HEK293 (cell line): ENCODE results near the gene RFX4.
A peak's percentile ranks its signal among the peaks of the same experiment; 100 is the strongest.

Experiments used
- CTCF ChIA-PET: fragments of 350-600 bp; formaldehyde crosslinking; extraction: SDS; loops from one replicate; lab custom pipeline; 2021; ENCODE audit warnings: antibody characterized with exemption; lab: Yijun Ruan, JAX
- POLR2A ChIA-PET: fragments of 300-600 bp; formaldehyde crosslinking; extraction: SDS; loops from one replicate; lab custom pipeline; 2020; ENCODE audit warnings: antibody characterized with exemption, inconsistent platforms; lab: Yijun Ruan, JAX
- H3K27ac ChIP-seq: fragments of 200-500 bp; sonication (Bioruptor generic); 2 replicates; pipeline ENCODE4 v1.5.1; 2014; ENCODE audit warnings: low read depth, low read length, control low read depth, inconsistent platforms; ENCODE audit errors: extremely low read depth
- H3K36me3 ChIP-seq, 2 experiments: fragments of 200-500 bp in 1 of 2; sonication (Bioruptor generic) in 1 of 2; 1 replicate in 1 of 2; 2 replicates in 1 of 2; pipeline ENCODE4 v1.5.1; 2014 to 2017; ENCODE audit warnings: inconsistent platforms in 2 of 2, low read length in 2 of 2; ENCODE audit not compliant: control insufficient read depth in 2 of 2, insufficient read depth in 1 of 2
- H3K4me1 ChIP-seq: fragments of 200-500 bp; sonication (Bioruptor generic); 2 replicates; pipeline ENCODE4 v1.5.1; 2014; ENCODE audit warnings: mild to moderate bottlenecking, low read length, inconsistent platforms; ENCODE audit not compliant: control insufficient read depth, insufficient read depth
- H3K4me3 ChIP-seq: 2 replicates; pipeline ENCODE4 v1.5.1; 2011; ENCODE audit warnings: low read depth, mild to moderate bottlenecking, control low read depth, low read length, moderate library complexity
- H3K9me3 ChIP-seq: fragments of 200-500 bp; sonication (Bioruptor generic); 2 replicates; pipeline ENCODE4 v1.5.1; 2014; ENCODE audit warnings: low read depth, low read length, inconsistent platforms; ENCODE audit not compliant: control insufficient read depth, insufficient read depth
- BCL11A ChIP-seq: fragments of 450-650 bp; formaldehyde crosslinking; IDR thresholded peaks from 2 replicates; pipeline ENCODE4 v1.5.1; 2016; ENCODE audit warnings: low read depth, missing biosample characterization, missing genetic modification characterization
- KLF7 ChIP-seq: fragments of 450-650 bp; formaldehyde crosslinking; IDR thresholded peaks from 2 replicates; pipeline ENCODE4 v1.5.1; 2016; ENCODE audit warnings: missing biosample characterization, missing genetic modification characterization, borderline replicate concordance
- MYNN ChIP-seq: fragments of 450-650 bp; formaldehyde crosslinking; IDR thresholded peaks from 2 replicates; pipeline ENCODE4 v1.5.1; 2016; ENCODE audit warnings: missing biosample characterization, missing genetic modification characterization, borderline replicate concordance
- SCRT2 ChIP-seq: fragments of 450-650 bp; formaldehyde crosslinking; IDR thresholded peaks from 2 replicates; pipeline ENCODE4 v1.5.1; 2016; ENCODE audit warnings: missing biosample characterization, missing genetic modification characterization
- TRIM28 ChIP-seq: IDR thresholded peaks from 2 replicates; pipeline ENCODE4 v1.6.1; 2011; ENCODE audit warnings: low read length, control low read depth, borderline replicate concordance
- WT1 ChIP-seq: fragments of 450-650 bp; formaldehyde crosslinking; IDR thresholded peaks from 2 replicates; pipeline ENCODE4 v1.5.1; 2016; ENCODE audit warnings: missing biosample characterization, missing genetic modification characterization
- ZIC2 ChIP-seq: fragments of 450-650 bp; formaldehyde crosslinking; IDR thresholded peaks from 2 replicates; pipeline ENCODE4 v1.5.1; 2016; ENCODE audit warnings: missing biosample characterization, missing genetic modification characterization
- ZNF10 ChIP-seq: fragments of 450-650 bp; formaldehyde crosslinking; IDR thresholded peaks from 2 replicates; pipeline ENCODE4 v1.5.1; 2017; ENCODE audit warnings: missing biosample characterization, missing genetic modification characterization
- ZNF133 ChIP-seq: fragments of 450-650 bp; formaldehyde crosslinking; IDR thresholded peaks from 2 replicates; pipeline ENCODE4 v1.5.1; 2016; ENCODE audit warnings: missing biosample characterization, missing genetic modification characterization
- ZNF24 ChIP-seq: fragments of 450-650 bp; formaldehyde crosslinking; IDR thresholded peaks from 2 replicates; pipeline ENCODE4 v1.5.1; 2016; ENCODE audit warnings: missing biosample characterization, missing genetic modification characterization
- ZNF335 ChIP-seq: fragments of 450-650 bp; formaldehyde crosslinking; conservative IDR thresholded peaks from 2 replicates; pipeline ENCODE4 v1.5.1; 2016; ENCODE audit warnings: missing biosample characterization, missing genetic modification characterization
- ZNF558 ChIP-seq: fragments of 450-650 bp; formaldehyde crosslinking; IDR thresholded peaks from 2 replicates; pipeline ENCODE4 v1.5.1; 2016; ENCODE audit warnings: missing biosample characterization, missing genetic modification characterization
- ZNF560 ChIP-seq: fragments of 450-650 bp; formaldehyde crosslinking; IDR thresholded peaks from 2 replicates; pipeline ENCODE4 v1.5.1; 2017; ENCODE audit warnings: missing biosample characterization, missing genetic modification characterization, borderline replicate concordance
- ZNF600 ChIP-seq: fragments of 450-650 bp; formaldehyde crosslinking; IDR thresholded peaks from 2 replicates; pipeline ENCODE4 v1.5.1; 2016; ENCODE audit warnings: missing biosample characterization, missing genetic modification characterization
- ZNF626 ChIP-seq: fragments of 450-650 bp; sonication (Bioruptor Pico); formaldehyde crosslinking; IDR thresholded peaks from 2 replicates; pipeline ENCODE4 v1.5.1; 2018; ENCODE audit warnings: missing biosample characterization, missing genetic modification characterization, inconsistent platforms
- ZNF843 ChIP-seq: fragments of 450-650 bp; formaldehyde crosslinking; IDR thresholded peaks from 2 replicates; pipeline ENCODE4 v1.5.1; 2016; ENCODE audit warnings: missing biosample characterization, missing genetic modification characterization
- ZSCAN23 ChIP-seq: fragments of 450-650 bp; formaldehyde crosslinking; IDR thresholded peaks from 2 replicates; pipeline ENCODE4 v1.5.1; 2016; ENCODE audit warnings: missing biosample characterization, missing genetic modification characterization
- TF ChIP-seq, protein P1 (sequence below): fragments of 450-650 bp; formaldehyde crosslinking; IDR thresholded peaks from 2 replicates; pipeline ENCODE4 v1.5.1; 2017; ENCODE audit warnings: missing biosample characterization, missing genetic modification characterization
- TF ChIP-seq, protein P2 (sequence below): fragments of 450-650 bp; formaldehyde crosslinking; optimal IDR thresholded peaks from 2 replicates; pipeline ENCODE3; 2016; ENCODE audit warnings: missing biosample characterization, mild to moderate bottlenecking, missing genetic modification characterization

Gene RFX4

DNA sequence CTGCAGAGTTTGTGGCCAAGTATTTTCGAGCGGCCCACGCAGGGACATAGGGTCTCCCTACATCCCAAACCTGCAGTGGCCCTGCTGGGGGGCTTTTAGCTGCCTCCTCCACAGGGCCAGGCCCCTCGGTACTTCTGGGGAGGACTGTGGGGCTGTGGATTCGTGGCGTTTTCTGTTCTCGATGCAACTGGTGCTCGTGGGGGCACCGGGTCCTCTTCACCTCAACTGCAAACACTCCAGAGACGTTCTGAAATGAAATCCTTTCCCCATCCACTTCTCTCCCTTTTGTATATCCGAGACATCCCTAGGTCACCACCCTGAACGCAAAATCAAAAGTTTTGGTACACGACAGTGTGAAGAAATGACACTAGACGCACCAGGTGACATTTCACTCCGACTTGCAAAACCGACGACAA lies 2.3 kb downstream of the RFX4 start:
- ChIA-PET CTCF (no interaction called here), POLR2A (no interaction called here)
- Histone ChIP-seq H3K9me3 (no peaks in the 10 kb centered on the region), H3K27ac (no peak overlapping the region), H3K36me3 (no peaks in the 10 kb centered on the region), H3K4me3 (no peak overlapping the region), H3K4me1 (no peaks in the 10 kb centered on the region; the same call in 1 of the 2 replicates)
- TF ChIP-seq, protein P1, sequence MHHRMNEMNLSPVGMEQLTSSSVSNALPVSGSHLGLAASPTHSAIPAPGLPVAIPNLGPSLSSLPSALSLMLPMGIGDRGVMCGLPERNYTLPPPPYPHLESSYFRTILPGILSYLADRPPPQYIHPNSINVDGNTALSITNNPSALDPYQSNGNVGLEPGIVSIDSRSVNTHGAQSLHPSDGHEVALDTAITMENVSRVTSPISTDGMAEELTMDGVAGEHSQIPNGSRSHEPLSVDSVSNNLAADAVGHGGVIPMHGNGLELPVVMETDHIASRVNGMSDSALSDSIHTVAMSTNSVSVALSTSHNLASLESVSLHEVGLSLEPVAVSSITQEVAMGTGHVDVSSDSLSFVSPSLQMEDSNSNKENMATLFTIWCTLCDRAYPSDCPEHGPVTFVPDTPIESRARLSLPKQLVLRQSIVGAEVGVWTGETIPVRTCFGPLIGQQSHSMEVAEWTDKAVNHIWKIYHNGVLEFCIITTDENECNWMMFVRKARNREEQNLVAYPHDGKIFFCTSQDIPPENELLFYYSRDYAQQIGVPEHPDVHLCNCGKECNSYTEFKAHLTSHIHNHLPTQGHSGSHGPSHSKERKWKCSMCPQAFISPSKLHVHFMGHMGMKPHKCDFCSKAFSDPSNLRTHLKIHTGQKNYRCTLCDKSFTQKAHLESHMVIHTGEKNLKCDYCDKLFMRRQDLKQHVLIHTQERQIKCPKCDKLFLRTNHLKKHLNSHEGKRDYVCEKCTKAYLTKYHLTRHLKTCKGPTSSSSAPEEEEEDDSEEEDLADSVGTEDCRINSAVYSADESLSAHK (tag by site-specific recombination): no peak
- TF ChIP-seq MYNN: no peak

- ChIA-PET CTCF (no interaction called here), POLR2A (no interaction called here)
- no peaks in the 10 kb centered on the region for H3K36me3 ChIP-seq
These were observed 2.9 kb downstream of the RFX4 start for GRCh38 chr12:106585521-106586277.

GRCh38 chr12:106586278-106586802 lies 3.5 kb downstream of the RFX4 start:
- ChIA-PET POLR2A (no interaction called here), CTCF (no interaction called here)
- H3K4me1 ChIP-seq: no peaks in the 10 kb centered on the region; the same call in 1 of the 2 replicates
- no peak overlapping the region for H3K27ac ChIP-seq
- H3K9me3 ChIP-seq: no peaks in the 10 kb centered on the region
- no peak overlapping the region for H3K4me3 ChIP-seq
- no peaks in the 10 kb centered on the region for H3K36me3 ChIP-seq
- TF ChIP-seq WT1 (tag by site-specific recombination) (no peak), ZIC2 (tag by site-specific recombination) (no peak), ZSCAN23 (tag by site-specific recombination) (no peak), ZNF24 (tag by site-specific recombination) (no peak), ZNF335 (tag by site-specific recombination) (no peak), ZNF626 (tag by site-specific recombination) (no peak), KLF7 (tag by site-specific recombination) (no peak), ZNF558 (tag by site-specific recombination) (no peak), ZNF10 (tag by site-specific recombination) (no peak), TRIM28 (no peak), ZNF843 (no peak), ZNF560 (no peak), BCL11A (no peak), ZNF600 (tag by site-specific recombination) (no peak)

More at GRCh38 chr12:106585521-106586277, 2.9 kb downstream of the RFX4 start:
- TF ChIP-seq, protein P2, sequence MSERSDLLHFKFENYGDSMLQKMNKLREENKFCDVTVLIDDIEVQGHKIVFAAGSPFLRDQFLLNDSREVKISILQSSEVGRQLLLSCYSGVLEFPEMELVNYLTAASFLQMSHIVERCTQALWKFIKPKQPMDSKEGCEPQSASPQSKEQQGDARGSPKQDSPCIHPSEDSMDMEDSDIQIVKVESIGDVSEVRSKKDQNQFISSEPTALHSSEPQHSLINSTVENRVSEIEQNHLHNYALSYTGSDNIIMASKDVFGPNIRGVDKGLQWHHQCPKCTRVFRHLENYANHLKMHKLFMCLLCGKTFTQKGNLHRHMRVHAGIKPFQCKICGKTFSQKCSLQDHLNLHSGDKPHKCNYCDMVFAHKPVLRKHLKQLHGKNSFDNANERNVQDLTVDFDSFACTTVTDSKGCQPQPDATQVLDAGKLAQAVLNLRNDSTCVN (tag by site-specific recombination): peak; percentile 7
- TF ChIP-seq SCRT2: peak; percentile 26; the same call in 1 of the 2 replicates
- TF ChIP-seq ZNF133: no peak
- H3K4me1 ChIP-seq: no peaks in the 10 kb centered on the region; the same call in 1 of the 2 replicates
- H3K27ac ChIP-seq: no peak overlapping the region
- H3K9me3 ChIP-seq: no peaks in the 10 kb centered on the region
- H3K4me3 ChIP-seq: no peak overlapping the region
